GM18868 (cell line): ENCODE measurements around the gene SUMO3.

Experiments used
- ATAC-seq: cut with Tn5 transposase; IDR thresholded peaks from one replicate; pipeline ENCODE4 v1.9.1; 2021; ENCODE audit warnings: mild to moderate bottlenecking, moderate library complexity; ENCODE audit not compliant: unreplicated experiment

SUMO3 gene

DNA sequence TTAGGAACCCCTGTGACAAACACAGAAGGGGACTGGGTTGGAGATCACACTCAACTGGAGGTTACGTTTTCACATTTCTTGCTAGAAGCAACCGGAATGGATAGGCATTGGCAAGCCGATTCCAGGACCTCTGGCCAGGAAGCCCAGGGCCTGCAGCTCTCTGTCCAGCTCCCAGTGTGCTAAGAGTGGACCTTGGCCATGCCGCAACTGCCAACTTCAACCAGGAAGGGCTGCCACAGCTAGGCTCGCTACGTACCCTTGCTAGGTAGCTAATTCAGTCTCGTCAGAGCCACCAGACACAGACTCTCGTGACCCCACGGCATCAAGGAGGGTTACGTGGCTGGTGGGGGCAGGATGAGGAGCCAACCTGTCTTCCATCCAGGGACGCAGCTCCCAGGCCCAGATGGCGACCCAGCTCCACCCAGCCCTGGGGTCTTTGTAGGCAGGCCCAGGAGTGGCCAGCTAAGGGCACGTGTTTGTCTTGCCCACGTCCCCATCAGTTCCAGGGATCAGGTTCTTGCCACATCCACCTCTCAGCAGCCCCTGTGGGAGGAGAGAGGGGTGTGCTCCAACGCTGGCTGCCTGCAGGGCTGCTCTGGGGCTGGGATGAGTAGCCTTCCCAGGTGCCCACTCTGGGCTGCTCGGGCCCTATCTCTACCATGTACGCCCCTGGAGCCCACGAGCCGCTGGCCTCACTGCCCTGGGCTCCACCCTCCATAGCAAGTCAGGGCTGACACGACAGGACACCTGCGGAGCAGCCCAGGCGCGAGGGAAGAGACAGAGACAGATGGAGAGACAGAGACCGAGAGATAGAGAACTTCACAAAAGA, 55.4 kb downstream of the SUMO3 start:
- no peak for ATAC-seq

DNA sequence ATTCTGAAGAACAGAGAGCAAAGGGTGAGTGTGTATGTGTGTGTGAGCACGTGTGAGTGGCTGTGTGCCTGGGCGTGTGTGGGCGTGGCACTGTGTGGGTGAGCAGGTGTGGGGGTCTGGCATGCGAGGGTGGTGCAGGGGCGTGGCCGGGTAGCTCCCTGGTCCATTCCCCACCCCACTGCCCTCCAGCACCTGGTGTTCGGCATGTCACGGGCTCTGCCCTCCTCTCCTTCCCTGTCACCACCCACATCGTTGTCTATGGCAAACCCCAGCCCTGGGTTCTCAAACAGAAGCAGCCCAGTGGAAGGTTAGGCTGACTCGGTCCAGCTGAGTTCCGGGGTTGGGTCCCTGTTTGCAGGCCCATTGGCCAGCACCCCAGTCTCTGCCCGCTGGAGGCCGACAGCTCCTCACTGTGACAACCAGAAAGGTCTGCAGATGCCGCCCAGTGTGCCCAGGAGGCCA, 56.1 kb downstream of the SUMO3 start:
- ATAC-seq = no peak

DNA sequence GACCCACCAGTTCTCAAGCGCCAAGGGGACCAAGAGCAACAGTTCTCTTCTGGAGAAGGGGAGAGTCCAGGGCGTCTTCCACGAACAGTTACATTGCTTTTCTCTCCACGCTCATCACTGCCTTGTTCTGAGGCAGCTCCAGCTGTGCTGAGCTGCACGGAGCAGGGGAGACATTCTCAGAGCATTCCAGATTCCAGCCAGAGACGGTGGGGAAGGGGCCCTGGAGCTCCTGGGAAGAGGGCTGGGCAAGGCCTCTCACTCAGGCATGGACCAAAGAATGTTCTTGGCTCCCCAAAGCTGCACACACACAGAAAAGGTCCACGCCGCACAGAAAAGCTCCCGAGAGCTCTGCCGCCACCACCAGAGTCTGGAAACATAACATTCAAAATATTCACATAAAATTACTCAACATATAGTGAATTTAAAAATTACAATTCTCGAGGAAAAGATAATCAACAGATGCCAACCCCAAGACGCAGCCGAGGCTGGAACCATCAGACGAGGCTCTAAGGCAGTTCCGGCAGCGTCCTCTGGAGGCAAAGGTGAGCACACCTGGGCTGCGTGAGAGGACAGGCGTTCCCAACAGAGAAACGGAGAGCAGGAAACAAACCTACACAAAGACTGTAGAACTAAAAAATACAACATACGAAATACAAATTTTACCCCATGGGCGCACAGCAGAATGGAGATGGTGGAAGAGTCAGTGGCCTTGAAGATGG, 56.7 kb downstream of the SUMO3 start:
- no peak for ATAC-seq

DNA sequence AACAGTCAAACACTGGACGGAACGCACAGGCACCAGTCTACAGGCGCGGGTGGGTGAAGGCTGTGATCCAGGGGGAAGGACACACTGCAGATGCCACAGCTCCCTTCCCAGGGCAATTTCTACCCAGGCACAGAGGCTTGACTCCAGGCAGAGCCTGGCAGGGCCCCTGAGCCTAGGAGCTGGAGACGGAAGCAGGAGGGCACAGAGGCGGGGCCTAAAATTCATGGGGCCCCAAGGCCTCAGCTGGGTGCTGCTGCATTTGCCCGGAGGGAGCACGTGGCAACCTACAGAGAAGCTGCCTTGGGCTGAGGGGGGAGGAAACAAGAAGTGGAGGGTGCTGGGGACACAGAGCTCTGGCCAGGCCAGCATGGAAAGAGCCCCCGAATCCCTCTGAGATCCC, 57.5 kb downstream of the SUMO3 start:
- ATAC-seq = no peak

DNA sequence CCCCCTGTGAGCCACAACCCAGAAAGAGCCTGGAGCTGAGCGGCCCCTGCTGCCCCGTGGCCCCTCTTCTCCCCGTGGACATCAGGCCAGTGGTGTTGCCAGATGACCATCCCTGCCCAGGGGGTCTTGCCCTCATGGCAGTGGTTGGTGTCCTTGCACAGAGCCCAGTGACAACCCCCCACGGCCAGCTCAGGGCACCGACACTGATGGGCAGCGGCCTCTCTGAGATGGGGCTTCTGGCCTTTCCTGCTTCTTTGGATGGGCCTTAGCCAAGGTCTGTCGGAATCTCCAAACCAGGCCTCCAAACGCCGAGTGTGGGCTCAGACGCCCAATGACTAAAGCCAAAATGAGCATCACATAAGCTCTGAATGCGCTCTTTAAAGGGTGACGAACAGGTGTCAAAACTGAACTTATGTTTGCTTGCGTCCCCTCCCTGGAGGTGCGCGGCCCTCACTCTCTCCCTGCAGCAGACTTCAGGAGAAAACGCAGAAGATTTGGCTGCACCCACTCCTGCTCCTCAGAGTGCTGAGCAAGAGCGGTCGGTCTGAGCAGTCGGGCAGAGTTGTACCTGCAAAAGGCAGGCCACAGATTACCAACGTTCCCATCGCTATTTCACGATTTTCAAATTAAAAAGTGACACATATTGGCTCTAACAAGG, 58.1 kb downstream of the SUMO3 start:
- ATAC-seq = no peak

DNA sequence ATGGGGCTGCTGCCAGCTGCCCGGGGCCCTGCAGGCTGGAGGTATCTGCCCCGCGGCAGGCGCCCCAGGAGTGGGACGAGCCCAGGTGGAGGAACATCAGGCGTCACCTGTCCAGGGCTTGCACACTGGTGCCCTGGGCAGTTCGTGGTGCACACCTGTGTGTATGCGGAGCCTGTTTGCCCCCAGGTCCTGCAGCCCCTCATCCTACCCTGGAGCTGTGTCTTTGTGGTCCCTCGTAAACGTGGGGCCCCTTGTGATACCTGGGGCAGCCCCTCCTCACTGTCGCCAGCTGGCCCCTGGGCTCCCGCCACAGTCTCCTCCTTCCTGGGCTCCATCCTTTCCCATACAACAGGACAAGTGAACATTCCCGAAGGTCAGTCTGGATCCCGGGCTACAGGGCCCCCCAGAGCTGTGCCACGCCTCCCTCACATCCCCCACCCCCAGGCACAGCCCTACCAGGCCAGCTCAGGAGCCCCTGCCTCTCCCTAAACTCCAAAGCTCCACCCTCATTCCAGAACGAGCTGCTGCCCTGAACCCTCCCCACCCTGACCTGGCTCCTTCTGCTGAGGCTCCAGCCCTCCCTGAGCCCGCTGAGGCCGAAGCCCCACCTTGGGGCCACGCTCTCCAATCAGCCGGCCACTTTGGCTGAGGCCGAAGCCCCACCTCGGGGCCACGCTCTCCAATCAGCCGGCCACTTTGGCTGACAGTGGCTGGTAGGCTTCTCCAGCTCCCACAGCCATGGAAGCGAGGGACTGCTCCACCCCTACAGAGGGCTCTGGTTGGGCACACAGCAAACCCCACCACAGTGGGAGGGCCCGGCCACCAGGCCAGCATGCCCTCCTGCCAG, 58.9 kb downstream of the SUMO3 start:
- no peak for ATAC-seq

DNA sequence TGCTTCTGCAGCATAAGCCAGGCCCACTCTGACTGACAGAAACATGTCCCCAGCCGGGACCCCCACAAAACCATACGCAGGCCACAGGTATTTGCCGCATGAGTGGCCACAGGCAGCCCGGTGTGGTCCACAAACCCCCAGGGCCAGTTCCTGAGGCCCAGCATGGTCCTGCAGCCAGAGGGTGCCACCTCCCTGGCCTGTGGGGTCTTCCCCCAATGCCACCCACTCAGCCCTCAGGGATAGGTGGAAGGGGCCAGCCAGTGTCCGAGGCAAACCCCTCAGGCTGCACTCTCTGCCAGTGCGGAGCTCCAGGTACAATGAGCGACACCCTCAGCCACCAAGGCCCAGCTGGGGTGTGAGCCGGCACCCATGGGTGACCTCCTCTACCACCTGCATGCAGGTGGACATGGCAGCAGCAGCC, 59.7 kb downstream of the SUMO3 start:
- no peak for ATAC-seq

DNA sequence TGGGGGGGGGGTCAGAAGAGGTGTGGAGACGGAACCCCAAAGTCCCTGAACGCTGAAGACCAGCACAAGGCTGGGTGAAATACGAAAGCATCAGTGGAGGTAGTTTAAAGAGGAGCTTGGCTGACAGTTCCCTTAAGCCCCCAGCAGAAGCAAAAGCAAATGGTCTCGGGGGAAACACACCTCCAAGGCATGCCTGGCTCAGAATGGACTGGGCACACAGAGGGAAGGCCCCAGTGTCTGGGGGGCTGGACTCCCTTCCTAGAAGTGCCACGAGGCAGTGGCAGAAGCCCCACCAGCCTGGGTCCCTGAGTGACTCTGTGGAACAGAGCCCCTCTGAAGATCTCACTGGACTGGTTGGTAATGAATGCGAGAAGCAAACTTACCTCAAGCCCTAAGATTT, 60.1 kb downstream of the SUMO3 start:
- ATAC-seq = no peak

DNA sequence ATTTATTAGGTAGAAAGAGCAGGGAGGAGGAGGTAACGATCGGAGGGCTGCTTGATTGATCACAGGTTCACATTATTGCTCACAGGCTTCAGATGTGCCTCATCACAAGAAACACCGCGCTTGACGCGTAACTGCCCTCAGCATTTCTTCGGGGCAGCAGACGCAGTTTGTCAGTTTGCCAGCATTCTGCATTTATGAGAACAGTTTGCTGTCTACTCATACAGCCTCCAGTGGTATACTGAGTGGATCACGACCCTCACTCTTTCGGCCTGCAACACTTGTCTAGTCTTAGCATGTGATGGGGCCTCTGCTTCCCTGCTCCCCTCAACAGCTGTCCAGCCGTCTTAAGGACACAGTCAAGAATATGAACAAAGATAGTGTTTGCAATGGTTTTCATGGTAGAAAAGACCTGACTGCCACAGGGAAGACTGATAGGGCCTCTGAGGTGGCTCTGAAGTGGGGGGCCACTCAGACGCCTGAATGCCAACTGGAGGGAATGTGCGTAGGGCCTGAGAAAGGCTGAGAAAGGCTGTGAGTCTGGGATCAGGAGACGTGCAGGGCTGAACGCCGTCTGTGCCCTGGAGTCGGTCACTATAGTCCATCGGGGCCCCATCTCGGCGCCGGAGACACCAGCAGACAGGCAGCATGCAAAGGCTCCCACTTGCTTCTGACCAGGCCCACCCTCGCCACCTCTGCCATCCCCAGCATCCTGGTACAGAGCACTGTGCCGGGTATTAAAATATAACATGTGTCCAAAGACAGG, 61.3 kb downstream of the SUMO3 start:
- ATAC-seq = no peak
